ENCODE results near the gene BICD1. TPM values are rescaled to one million over a fixed set of nuclear protein-coding genes. Genes with fewer than 3 reads are reported as not detected.

The BICD1 gene
- polyA plus RNA-seq, 12 donors: 9.5 to 13.5 (median 11.8) TPM; not detected in 1

- no peak for DNase-seq
Measured at GRCh38 chr12:32336261-32336660, 229.6 kb downstream of the BICD1 start.

GRCh38 chr12:32343496-32343895, 236.8 kb downstream of the BICD1 start:
- DNase-seq: no peak

GRCh38 chr12:32344047-32344446, 237.4 kb downstream of the BICD1 start:
- DNase-seq: no peak

- DNase-seq: no peak
Measured at GRCh38 chr12:32353540-32353939, 246.9 kb downstream of the BICD1 start.

GRCh38 chr12:32357601-32358249, 251.1 kb downstream of the BICD1 start:
- DNase-seq: no peak

- DNase-seq: no peak
Measured at GRCh38 chr12:32360956-32361355, 254.3 kb downstream of the BICD1 start.

- no peak for DNase-seq
Measured at GRCh38 chr12:32362892-32363291, 256.2 kb downstream of the BICD1 start.

GRCh38 chr12:32365473-32366064, 258.9 kb downstream of the BICD1 start:
- peak; percentile 47 for DNase-seq

- DNase-seq: no peak
Measured at GRCh38 chr12:32366714-32367113, 260.1 kb downstream of the BICD1 start.

GRCh38 chr12:32367381-32367780, 260.7 kb downstream of the BICD1 start:
- DNase-seq: no peak

- DNase-seq: no peak
Measured at GRCh38 chr12:32369202-32369601, 262.6 kb downstream of the BICD1 start.

GRCh38 chr12:32377344-32378055, 270.9 kb downstream of the BICD1 start:
- no peak for DNase-seq

GRCh38 chr12:32379213-32379612, 272.6 kb downstream of the BICD1 start:
- DNase-seq: no peak

GRCh38 chr12:32379667-32380066, 273.0 kb downstream of the BICD1 start:
- DNase-seq: no peak

- DNase-seq: no peak
Measured at GRCh38 chr12:32382226-32382625, 275.6 kb downstream of the BICD1 start.

GRCh38 chr12:32390572-32391219, 284.0 kb downstream of the BICD1 start:
- no peak for DNase-seq

- no peak for DNase-seq
Measured at GRCh38 chr12:32395026-32395425, 288.4 kb downstream of the BICD1 start.

- no peak for DNase-seq
Measured at GRCh38 chr12:32397696-32398095, 291.0 kb downstream of the BICD1 start.

GRCh38 chr12:32398181-32398580, 291.5 kb downstream of the BICD1 start:
- DNase-seq: no peak

- DNase-seq: no peak
Measured at GRCh38 chr12:32398816-32399369, 292.2 kb downstream of the BICD1 start.

GRCh38 chr12:32399370-32400113, 292.9 kb downstream of the BICD1 start, which contains the start of gene FGD4:
FGD4 (plus strand) TSS chr12:32399558.
- DNase-seq: peak; percentile 50
